ENCODE results near the gene DKKL1.

- TF ChIP-seq, protein P1, sequence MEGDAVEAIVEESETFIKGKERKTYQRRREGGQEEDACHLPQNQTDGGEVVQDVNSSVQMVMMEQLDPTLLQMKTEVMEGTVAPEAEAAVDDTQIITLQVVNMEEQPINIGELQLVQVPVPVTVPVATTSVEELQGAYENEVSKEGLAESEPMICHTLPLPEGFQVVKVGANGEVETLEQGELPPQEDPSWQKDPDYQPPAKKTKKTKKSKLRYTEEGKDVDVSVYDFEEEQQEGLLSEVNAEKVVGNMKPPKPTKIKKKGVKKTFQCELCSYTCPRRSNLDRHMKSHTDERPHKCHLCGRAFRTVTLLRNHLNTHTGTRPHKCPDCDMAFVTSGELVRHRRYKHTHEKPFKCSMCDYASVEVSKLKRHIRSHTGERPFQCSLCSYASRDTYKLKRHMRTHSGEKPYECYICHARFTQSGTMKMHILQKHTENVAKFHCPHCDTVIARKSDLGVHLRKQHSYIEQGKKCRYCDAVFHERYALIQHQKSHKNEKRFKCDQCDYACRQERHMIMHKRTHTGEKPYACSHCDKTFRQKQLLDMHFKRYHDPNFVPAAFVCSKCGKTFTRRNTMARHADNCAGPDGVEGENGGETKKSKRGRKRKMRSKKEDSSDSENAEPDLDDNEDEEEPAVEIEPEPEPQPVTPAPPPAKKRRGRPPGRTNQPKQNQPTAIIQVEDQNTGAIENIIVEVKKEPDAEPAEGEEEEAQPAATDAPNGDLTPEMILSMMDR (IDR thresholded peaks at IDR 0.05): no peak
- TF ChIP-seq POLR2A (IDR thresholded peaks at IDR 0.05) (no peak), EP300 (IDR thresholded peaks at IDR 0.05) (no peak)
Measured at GRCh38 chr19:49364083-49364737, 533 bp downstream of the DKKL1 start.
